GM18873 (cell line): ENCODE data around the gene RFX3.
A peak's percentile ranks its signal among the peaks of the same experiment; 100 is the strongest.

Experiments
- ATAC-seq: cut with Tn5 transposase; IDR thresholded peaks from one replicate; pipeline ENCODE4 v1.9.1; 2021; ENCODE audit warnings: mild to moderate bottlenecking, moderate library complexity, moderate number of reproducible peaks; ENCODE audit not compliant: unreplicated experiment, low FRiP score

The RFX3 gene

DNA sequence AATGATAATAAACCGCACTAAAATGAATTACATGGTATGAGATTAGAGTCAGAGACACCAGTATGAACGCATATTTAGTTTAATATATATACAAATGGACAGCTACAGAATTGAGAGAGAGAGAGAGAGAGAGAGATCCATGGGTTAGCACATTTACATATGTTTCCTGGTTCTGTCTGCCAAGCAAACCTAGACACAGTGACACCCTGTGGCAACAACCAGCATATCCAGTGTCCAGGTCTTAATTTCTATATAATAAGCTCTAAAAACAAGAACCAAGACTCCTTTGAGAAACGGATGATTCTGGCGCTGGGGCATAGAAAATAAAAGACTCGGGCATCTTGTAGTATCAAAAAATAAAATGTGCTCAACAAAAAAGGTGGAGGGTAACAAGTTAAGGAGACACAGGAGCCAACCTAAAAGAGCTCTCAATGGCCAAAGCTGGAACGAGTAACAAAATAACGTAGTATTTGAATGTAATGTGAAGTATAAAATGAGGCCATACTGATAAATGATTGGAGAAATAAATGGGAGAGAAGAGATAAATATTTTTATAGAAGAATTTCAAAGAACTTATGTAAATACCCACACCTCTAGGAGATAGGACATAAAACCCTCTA, 84.5 kb downstream of the RFX3 start:
- peak; percentile 82 for ATAC-seq

DNA sequence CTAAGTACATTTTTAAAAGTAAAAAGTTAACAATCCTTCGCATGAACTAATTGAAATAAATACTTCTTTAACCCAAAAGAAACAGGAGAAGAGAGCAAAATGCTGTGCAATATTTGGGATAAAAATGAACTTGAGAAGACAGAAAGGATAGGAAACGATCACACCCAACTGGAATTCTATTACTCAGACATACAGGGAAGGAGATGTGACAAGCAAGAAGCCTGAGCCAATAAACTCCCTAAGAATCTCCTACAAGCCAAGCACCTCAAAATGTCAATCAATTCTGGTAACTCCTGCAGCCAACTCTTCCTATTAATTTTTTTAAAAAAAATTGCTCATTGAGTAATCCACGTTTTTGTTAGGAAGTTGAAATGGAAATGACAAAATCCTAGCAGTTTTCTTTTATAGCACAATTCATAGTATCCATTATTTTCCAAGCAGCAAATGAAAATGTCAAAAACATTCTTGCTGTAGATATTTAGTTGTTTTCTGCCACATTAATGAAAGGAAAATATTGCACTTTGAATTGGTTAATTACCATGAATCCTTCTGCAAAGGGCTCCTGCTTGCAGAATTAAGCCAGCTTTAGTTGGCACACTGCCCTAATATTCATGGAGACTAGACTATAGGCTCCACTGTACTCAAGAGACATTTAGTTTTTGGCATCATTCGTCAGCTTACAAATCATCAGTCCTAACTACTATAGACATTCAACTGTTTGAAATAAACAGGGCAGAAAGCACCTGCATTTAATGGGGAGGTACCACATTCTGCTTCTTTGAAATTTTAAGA, 89.0 kb downstream of the RFX3 start:
- no peak for ATAC-seq

DNA sequence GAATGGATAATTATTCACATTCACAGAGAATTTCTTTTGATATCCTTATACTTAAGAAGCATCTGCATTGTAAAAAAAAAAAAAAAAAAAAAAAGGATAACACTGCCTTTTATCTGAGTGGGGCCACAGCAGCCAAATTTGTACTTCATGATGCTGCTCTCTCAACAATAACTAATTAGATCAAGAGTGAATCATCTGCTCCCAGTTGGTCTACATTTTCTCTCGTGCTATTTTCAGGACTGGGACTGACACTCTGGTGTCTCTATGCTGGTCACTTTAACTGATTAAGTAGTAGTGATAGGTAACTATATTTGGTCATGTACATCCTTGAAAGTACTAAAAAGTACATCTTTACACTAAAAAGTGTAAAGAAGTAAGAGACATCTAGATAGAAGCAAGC, 90.1 kb downstream of the RFX3 start:
- ATAC-seq, result no peak

DNA sequence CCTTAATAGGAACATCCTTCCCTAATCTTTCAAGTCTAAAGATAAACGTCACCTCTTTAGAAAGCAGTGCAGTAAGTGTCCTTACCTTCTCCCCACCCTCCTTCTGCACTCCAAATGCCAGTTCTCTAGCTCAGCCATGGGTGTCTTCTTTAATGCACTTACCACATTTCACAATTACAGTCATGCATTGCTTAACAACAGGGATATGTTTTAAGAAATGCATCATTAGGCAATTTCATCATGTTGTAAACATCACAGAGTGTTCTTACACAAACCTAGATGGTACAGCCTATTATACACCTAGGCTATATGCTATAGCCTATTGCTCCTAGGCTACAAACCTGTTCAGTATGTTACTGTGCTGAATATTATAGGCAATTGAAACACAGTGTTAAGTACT, 91.2 kb downstream of the RFX3 start:
- ATAC-seq, result no peak

DNA sequence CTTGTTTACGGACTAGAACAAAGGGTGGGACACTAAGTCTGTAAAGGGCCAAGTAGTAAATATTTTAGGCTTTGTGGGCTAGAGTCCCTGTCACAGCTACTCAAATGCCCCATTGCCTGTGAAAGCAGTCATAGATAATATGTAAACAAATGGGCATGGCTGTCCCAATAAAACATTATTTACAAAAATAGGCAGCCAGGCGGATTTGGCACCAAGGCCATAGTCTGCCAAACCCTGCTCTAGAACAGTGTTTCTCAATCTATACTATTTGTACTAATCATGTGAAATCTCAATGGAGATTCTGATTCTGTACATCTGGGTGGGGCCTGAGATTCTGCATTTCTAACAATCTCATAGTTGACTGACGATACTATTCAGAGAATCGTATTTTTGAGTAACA, 92.0 kb downstream of the RFX3 start:
- no peak for ATAC-seq

DNA sequence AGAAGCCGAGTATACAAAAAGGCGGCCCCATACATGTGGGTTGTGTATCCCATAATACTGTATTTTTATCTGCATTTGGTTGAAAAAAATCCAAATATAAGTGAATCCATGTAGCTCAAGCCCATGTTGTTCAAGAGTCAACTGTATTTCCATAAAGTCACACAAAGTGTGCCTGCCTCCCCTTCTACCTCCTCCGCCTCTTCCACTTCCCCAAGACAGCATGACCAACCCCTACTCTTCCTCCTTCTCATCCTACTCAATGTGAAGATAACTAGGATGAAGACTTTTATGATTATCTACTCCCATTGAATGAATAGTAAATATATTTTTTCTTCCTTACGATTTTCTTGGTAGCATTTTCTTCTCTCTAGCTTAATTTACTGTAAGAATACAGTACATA, 92.7 kb downstream of the RFX3 start:
- no peak for ATAC-seq

DNA sequence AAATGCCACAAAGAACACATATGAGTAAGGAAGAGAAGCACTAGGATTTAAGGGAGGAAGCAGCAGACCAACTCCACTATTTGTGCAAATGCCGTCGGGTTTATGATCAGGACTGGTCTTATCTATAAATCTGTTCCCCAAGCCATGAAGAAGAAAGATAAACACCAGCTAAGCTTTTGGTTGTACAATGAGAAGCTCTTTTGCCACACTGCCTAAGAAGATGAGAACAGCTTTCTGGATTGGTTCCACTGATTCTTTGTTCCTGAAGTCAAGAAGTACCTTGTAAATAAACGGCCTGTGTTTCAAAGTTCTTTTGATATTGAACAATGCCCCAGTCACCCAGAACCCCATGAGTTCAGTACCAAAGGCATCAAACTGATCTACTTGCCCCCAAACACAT, 93.9 kb downstream of the RFX3 start:
- ATAC-seq, result no peak

DNA sequence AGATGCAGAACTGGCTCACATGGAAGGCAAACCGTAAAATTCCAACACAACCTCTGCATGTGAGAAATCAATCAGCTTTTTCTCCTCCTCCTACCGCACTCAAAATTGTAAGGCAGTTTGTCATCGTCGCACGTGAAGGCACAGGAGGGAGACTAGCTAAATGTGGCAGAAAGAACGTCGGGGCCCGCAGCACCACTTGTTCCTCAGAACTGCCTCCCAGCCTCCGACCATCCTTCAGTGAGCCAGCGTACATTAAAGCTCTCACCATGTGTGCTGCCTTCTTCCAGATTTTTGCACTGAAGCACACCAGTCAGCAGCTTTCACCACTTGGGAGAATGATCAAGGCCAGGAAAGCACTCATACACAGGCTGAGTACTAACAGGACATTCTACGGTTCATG, 105.9 kb downstream of the RFX3 start:
- ATAC-seq, result no peak

DNA sequence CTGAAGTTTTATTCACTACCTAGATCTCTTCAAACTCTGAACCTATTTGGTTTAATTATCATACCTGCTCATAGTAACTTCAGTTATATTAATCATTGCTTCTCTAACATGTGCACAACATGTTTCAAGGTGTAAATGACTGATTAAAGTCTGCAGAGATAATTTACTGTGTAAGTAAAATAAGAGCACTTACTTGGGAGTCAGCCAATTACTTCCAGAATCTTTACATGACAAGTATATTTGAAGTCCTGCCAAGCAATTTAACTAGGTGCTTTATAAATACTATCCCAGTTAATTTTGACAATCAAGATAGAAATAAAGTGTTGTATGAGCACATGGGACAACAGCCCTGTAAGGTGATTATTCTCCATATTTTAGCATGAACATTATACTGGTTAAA, 109.9 kb downstream of the RFX3 start:
- ATAC-seq, result no peak

DNA sequence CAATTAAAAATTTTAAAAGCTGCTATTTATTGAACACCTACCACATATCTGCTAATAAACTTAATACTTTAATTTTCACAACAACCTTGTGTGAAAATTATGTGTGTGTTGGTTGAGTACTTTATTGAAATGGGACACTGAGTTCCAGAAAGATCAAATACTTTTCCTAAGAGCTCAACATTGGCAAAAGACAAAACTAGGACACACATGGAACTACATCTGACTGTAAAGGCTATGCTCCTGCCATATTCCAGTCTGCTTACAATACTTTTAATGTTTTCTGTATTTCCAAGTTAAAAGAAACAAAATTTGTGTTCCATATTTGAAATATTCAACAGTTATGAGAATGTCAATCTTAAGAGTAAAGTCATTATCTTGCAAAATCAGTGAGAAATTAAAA, 111.8 kb downstream of the RFX3 start:
- no peak for ATAC-seq

DNA sequence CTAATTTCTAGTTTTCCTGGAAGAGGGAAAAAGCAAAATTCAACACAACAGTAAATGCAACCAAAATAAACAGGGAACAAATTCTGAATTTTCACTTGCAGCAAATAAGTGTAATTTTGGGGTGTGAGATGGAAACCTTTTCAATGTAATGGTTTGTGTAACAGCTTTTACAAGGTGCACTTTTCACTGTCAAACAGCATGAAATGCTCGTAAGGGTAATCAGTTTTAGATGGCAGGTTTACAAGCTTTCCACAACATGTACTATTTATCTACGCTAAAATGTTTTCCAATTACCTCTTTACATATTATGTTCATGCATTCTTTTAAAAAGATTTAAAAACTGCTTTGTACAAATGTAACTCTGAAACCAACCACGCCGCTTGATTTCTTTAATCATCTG, 115.3 kb downstream of the RFX3 start:
- no peak for ATAC-seq

DNA sequence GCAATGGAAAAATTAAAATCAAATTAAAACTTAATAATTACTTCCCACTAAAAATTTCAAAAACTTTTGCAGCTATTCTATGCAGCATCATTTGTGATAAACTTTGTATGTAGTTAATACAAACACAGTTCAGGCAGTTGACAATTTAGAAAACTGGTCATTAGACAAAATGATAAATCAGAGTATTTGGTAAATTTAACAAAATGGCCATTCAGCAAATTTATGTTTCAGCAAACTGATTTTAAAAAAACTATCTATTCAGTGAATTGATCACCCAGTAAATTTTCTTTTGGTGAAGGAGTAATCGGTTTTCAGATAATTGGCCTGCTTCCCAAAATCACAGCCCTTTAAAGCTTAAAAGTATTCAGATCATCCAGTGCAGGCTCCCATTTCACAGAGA, 116.3 kb downstream of the RFX3 start:
- ATAC-seq, result no peak

DNA sequence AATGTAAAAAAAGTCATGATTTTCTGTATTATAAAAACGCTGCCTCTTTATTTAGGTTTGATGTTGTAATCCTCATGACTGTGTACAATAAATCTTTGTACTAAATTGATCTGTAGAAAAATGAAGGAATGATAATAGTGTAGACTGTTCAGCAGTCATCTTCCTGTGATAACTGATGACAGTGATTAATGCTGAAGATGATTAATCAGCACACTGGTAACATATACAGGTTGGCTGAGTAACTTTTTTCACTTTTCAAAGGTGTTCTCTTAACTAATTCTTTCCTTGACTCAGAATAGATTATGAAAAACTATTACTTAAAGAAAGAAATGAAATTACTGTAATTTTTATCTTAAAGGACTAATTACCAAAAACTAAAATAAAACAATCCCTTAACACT, 122.5 kb downstream of the RFX3 start:
- ATAC-seq, result no peak

DNA sequence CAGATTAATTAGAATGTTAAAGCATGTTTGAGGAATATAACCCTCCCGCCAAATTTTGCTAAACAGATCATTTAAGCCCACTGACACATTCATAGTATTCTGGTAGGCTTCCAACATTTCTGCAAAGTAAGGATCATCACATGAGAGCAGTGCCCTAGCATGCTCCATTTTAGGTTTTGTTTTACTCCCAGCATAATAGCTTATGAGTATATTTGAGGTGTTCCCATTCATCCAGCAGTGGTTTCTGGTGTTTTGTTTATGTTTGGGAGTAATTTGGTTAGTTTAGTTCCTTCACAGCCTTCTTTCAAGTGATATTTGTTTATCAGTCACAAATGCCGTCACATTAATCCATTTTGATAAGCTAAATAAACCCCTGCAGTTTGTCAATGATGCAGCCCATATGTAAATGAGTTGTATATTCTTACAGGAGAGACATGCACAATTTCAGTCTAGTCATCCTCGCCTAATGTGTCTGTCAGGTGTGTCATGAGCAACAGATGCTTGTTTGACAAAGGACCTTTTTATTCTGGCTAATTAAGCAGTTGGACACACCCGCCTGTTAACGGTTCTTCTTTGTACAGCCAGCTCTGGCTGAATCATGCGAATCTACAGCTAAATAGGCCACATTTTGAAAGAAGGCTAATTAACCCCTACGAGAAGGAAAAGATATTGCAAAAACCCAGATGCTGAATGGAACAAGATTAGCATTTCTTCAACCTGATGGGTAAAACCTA, 124.4 kb downstream of the RFX3 start:
- no peak for ATAC-seq

DNA sequence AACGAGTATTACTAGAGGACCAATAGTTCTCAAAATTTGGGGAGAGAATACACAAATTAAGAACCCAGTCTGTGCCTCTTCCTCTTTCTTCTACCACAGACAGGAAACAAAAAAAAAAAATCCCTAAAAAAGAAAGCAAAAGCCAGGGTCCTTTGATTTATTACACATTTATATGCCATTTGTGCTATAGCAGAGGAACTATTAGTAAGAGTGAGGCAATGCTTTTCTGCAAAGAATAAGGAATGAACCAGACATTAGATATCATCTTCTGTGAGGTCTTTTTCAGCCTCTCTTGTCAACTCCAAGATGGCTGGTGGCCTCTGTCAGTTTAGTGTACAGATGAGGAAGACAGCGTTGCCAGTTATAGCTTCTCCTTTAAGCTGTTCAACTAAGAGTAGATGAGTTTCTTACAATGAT, 127.6 kb downstream of the RFX3 start:
- no peak for ATAC-seq

DNA sequence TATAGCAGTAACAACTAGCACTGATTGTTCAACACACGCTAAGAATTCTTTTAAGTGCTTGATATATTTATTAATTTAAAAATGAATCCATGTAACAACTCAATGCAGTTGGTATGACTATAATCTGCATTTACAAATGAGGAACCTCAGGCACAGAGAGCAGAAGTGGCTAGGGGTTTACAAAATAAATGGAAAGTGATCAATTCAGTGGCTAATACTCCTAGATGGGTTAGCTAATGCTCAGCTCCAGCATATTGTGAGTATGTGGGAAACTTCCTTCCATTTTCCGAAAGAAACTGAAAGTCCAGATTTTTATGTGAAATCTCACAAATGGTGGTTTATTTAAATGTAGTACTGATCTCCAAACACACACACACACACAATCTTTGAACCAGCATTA, 128.0 kb downstream of the RFX3 start:
- ATAC-seq, result no peak

DNA sequence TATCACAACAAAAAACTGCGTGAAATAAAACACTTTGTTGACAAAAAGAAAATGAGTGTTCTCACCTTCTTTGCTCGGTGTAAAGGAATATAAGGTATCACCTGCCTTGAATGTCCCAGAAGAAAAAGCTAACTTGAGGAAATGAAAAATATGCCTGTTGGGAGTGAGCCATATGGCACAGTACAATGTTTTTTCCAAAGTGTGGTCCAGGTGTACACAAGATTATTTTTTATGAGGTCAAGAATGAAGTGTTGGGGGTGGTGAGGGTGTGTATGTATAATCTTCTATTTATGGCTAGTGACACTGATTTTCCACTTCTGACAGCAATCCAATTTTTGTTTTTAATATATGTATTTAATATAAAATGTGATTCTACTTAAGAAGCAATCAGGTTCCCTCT, 134.4 kb downstream of the RFX3 start:
- ATAC-seq, result no peak

DNA sequence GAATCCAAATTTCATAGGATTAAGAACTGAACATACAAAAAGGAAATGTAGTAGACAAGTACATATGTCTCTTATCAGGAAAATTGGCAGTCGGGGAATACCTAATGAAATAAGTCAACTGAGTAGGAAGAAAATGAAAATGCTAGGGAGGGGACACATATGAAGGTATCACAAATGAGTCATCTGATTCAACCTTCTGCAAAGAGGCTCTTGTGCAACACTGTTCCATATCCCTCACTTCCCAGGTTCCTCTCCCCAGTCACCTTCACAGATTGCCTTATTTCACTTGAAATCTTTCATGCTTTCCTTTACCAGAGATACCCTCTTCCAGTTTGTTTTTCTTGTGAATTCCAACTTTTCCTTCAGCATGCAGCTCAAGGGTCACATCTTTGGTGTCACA, 139.0 kb downstream of the RFX3 start:
- ATAC-seq, result no peak

DNA sequence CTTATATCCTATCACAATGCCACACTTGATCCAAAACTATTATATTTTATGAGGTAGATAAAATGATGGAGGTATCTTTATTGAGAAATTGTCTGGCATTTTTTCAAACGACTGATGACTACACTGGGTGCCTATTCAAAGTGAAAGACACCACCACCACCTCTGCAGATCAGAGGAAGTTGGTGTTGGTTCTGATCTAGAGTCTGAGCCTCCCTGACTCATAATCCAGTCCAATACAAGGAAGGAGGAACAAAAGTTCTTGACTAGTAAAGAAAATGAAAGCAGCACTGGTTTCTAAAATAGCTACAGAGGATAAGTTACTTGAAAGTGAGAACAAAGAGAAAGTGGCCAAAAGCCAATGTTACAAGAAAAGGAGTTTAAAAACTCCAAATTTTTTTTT, 139.9 kb downstream of the RFX3 start:
- ATAC-seq, result peak; percentile 90

DNA sequence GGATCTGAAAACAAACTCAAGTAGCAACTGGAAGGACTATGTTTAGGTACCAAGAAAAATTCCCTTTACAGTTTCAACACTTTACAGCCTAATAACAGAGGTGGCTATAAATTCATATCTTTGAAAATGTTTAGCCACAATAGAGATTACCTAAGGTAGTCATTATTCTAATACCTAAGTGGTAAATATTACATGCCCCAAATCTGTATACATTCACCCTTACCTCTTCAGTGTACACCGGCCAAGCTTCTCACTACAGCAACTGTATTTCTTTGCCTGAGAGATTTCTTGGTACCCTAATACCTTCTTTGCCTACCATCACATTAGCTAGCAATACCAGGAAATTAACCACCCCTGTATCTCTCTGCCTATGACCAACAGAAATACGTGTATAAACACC, 154.0 kb downstream of the RFX3 start:
- ATAC-seq, result no peak

DNA sequence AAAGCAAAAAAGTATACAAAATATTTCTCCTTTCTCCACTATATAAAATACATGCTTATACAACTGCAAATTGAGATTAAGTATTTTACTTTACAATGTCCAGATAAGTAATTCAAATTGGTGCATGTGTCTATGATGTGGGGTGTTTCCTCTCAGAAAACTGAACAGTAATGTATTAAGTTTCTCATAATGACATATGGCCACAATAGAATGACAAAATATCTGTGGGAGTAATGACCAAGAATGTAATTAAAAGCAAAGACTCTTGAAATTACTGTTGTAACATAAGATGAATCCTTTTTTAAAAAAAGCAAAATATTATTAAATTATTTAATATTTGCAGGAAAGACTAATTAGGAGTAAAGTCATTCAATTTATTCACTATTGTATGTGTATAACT, 155.1 kb downstream of the RFX3 start:
- ATAC-seq, result no peak

DNA sequence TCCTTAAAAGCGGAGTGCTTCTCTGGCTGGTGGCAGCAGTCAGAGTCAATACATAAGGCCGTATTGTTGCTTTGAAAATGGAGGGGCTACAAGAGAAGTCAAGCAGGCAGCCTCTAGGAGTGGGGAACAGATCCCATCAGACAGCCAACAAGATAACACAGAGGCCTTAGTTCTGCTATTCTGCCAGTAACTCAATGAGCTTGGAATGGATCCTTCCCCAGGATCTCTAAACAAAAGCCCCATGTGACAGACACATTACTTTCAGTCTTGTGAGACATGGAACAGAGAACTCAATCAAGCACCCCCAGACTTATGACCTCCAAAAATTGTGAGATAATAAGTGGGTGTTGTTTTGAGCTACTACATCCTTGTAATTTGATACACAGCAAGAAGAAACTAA, 158.6 kb downstream of the RFX3 start:
- no peak for ATAC-seq
